H1 (cell line): ENCODE measurements around the gene CASK.
"Not testable (repeated sequence)": the region's sequence is repeated elsewhere in the genome, so short reads cannot be mapped to it uniquely, and the experiment has no call there.

ENCODE experiments used
- CBX8 ChIP-seq: fragments of 300-800, 300-1000 bp; sonication (generic); IDR thresholded peaks from 2 replicates; pipeline ENCODE4 v1.7.1; 2016; ENCODE audit warnings: low read depth, low read length, borderline replicate concordance
- CREB1 ChIP-seq: IDR thresholded peaks from 2 replicates; pipeline ENCODE4 v1.6.1; 2012; ENCODE audit warnings: inconsistent platforms
- EP300 ChIP-seq, 2 experiments: IDR thresholded peaks; 1 replicate in 1 of 2; 2 replicates in 1 of 2; pipeline ENCODE4 v1.6.1; 2011 to 2012; ENCODE audit warnings: low read depth in 2 of 2, low read length in 2 of 2, mild to moderate bottlenecking in 2 of 2, borderline replicate concordance in 1 of 2, inconsistent platforms in 1 of 2, moderate library complexity in 1 of 2
- EZH2 ChIP-seq: fragments of 200-600 bp; sonication (generic); IDR thresholded peaks from 2 replicates; pipeline ENCODE4 v1.7.1; 2012; ENCODE audit warnings: low read depth, mild to moderate bottlenecking, moderate library complexity, low read length, inconsistent platforms; ENCODE audit not compliant: severe bottlenecking
- HDAC6 ChIP-seq: IDR thresholded peaks from one replicate; pipeline ENCODE4 v1.7.1; 2012; ENCODE audit warnings: low read depth, mild to moderate bottlenecking, inconsistent platforms, low read length, moderate library complexity
- POLR2A ChIP-seq, 2 experiments: IDR thresholded peaks; 1 replicate in 1 of 2; 2 replicates in 1 of 2; pipeline ENCODE4 v1.6.1; 2011; ENCODE audit warnings: low read depth in 2 of 2, low read length in 2 of 2, mild to moderate bottlenecking in 2 of 2; ENCODE audit errors: control extremely low read depth in 1 of 2
- POLR2AphosphoS5 ChIP-seq: IDR thresholded peaks from 2 replicates; pipeline ENCODE4 v1.6.1; 2011; ENCODE audit warnings: low read depth, low read length
- RFX5 ChIP-seq: IDR thresholded peaks from 2 replicates; pipeline ENCODE4 v1.6.1; 2011; ENCODE audit warnings: low read depth, low read length, improper control_type of control experiment, borderline replicate concordance
- SIRT6 ChIP-seq: IDR thresholded peaks from one replicate; pipeline ENCODE4 v1.7.1; 2012; ENCODE audit warnings: low read length, inconsistent platforms
- TBP ChIP-seq: IDR thresholded peaks from 2 replicates; pipeline ENCODE4 v1.6.1; 2011; ENCODE audit warnings: low read depth, low read length, improper control_type of control experiment
- TCF12 ChIP-seq: IDR thresholded peaks from 2 replicates; pipeline ENCODE4 v1.6.1; 2011; ENCODE audit warnings: low read depth, mild to moderate bottlenecking, low read length
- TF ChIP-seq, protein P1 (sequence below), 3 experiments: IDR thresholded peaks; 1 replicate in 2 of 3; 2 replicates in 1 of 3; pipeline versions ENCODE4 v1.5.1 to v1.6.1; 2011; ENCODE audit warnings: low read length in 3 of 3, mild to moderate bottlenecking in 3 of 3, inconsistent platforms in 2 of 3, low read depth in 1 of 3, moderate library complexity in 1 of 3; ENCODE audit not compliant: insufficient read depth in 1 of 3; ENCODE audit errors: control extremely low read depth in 1 of 3

GRCh38 chrX:41646201-41646600, 277.2 kb downstream of the CASK start:
- TF ChIP-seq, protein P1, sequence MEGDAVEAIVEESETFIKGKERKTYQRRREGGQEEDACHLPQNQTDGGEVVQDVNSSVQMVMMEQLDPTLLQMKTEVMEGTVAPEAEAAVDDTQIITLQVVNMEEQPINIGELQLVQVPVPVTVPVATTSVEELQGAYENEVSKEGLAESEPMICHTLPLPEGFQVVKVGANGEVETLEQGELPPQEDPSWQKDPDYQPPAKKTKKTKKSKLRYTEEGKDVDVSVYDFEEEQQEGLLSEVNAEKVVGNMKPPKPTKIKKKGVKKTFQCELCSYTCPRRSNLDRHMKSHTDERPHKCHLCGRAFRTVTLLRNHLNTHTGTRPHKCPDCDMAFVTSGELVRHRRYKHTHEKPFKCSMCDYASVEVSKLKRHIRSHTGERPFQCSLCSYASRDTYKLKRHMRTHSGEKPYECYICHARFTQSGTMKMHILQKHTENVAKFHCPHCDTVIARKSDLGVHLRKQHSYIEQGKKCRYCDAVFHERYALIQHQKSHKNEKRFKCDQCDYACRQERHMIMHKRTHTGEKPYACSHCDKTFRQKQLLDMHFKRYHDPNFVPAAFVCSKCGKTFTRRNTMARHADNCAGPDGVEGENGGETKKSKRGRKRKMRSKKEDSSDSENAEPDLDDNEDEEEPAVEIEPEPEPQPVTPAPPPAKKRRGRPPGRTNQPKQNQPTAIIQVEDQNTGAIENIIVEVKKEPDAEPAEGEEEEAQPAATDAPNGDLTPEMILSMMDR (IDR thresholded peaks at IDR 0.05; ENCODE audit: control extremely low read depth in 1 of 3, insufficient read depth in 1 of 3, low read depth in 1 of 3, low read length in 3 of 3), result not testable (repeated sequence)
- TF ChIP-seq RFX5; POLR2AphosphoS5; CREB1; TBP; EP300 (IDR thresholded peaks at IDR 0.05; ENCODE audit: borderline replicate concordance in 1 of 2, low read depth in 2 of 2, low read length in 2 of 2); SIRT6; EZH2; POLR2A (IDR thresholded peaks at IDR 0.05; ENCODE audit: control extremely low read depth in 1 of 2, low read depth in 2 of 2, low read length in 2 of 2); TCF12; CBX8; HDAC6: not testable (repeated sequence)
